Chondrocyte (in vitro differentiated cells): Measurements from ENCODE around the gene STAT5A. TPM values are rescaled to one million over a fixed set of nuclear protein-coding genes. Genes with fewer than 3 reads are reported as not detected.
A peak's percentile ranks its signal among the peaks of the same experiment; 100 is the strongest.
"Not testable (repeated sequence)": the region's sequence is repeated elsewhere in the genome, so short reads cannot be mapped to it uniquely, and the experiment has no call there.

Experiments used
- DNase-seq: peaks from one replicate; pipeline ENCODE4 v3.0.0; 2021; ENCODE audit warnings: mixed read lengths, low spot score
- H3K27ac Mint-ChIP-seq: one replicate; pipeline ENCODE4 v1.8.0; 2021; ENCODE audit warnings: mild to moderate bottlenecking, moderate library complexity, mixed read lengths; ENCODE audit not compliant: unreplicated experiment
- H3K27me3 Mint-ChIP-seq: 2 replicates; pipeline ENCODE4 v1.8.0; 2021; ENCODE audit warnings: low read depth, mixed read lengths
- H3K36me3 Mint-ChIP-seq: 2 replicates; pipeline ENCODE4 v1.8.0; 2021; ENCODE audit warnings: low read depth, mixed read lengths
- H3K4me1 Mint-ChIP-seq: 2 replicates; pipeline ENCODE4 v1.8.0; 2021; ENCODE audit warnings: low read depth, mild to moderate bottlenecking, mixed read lengths
- H3K4me3 Mint-ChIP-seq: one replicate; pipeline ENCODE4 v1.8.0; 2021; ENCODE audit warnings: mild to moderate bottlenecking, moderate library complexity, mixed read lengths; ENCODE audit not compliant: unreplicated experiment
- H3K9me3 Mint-ChIP-seq: 2 replicates; pipeline ENCODE4 v1.8.0; 2021; ENCODE audit warnings: low read depth, mixed read lengths
- CTCF ChIP-seq: fragments of 200-600 bp; sonication (generic); IDR thresholded peaks from 2 replicates; pipeline ENCODE4 v1.5.0; 2021; ENCODE audit warnings: antibody characterized with exemption, mild to moderate bottlenecking, moderate library complexity
- total RNA-seq: library from RNA; stranded (reverse); gene quantifications from 3 replicates; pipeline ENCODE4 v1.2.1, GENCODE V29; 2021

Gene STAT5A
- total RNA-seq, 1 donor from 2014 or later = 14.3 TPM

- Mint-ChIP-seq H3K27ac (peak overlapping the region; percentile 85), H3K9me3 (no peaks in the 10 kb centered on the region), H3K36me3 (no peaks in the 10 kb centered on the region), H3K4me3 (no peak overlapping the region), H3K27me3 (no peaks in the 10 kb centered on the region), H3K4me1 (peaks cover 49% of the 10 kb centered on the region)
- no peak for TF ChIP-seq CTCF
- DNase-seq = no peak
Measured at GRCh38 chr17:42252597-42253550, 35.4 kb upstream of the STAT5A start.

GRCh38 chr17:42253578-42253977, 34.7 kb upstream of the STAT5A start:
- no peak for TF ChIP-seq CTCF
- Mint-ChIP-seq H3K27me3 (no peaks in the 10 kb centered on the region), H3K9me3 (no peaks in the 10 kb centered on the region), H3K36me3 (no peaks in the 10 kb centered on the region), H3K27ac (peak overlapping the region; percentile 85), H3K4me3 (no peak overlapping the region), H3K4me1 (peaks cover 42% of the 10 kb centered on the region)
- DNase-seq = no peak

- H3K4me1 Mint-ChIP-seq = peaks cover 32% of the 10 kb centered on the region
- no peak for TF ChIP-seq CTCF
- no peaks in the 10 kb centered on the region for H3K9me3 Mint-ChIP-seq
- H3K4me3 Mint-ChIP-seq = no peak overlapping the region
- peak overlapping the region; percentile 3 for H3K27ac Mint-ChIP-seq
- H3K27me3 Mint-ChIP-seq = no peaks in the 10 kb centered on the region
- DNase-seq = no peak
- no peaks in the 10 kb centered on the region for H3K36me3 Mint-ChIP-seq
Measured at GRCh38 chr17:42255445-42255844, 32.9 kb upstream of the STAT5A start.

- Mint-ChIP-seq H3K4me3 (no peak overlapping the region), H3K36me3 (peaks cover 1% of the 10 kb centered on the region), H3K4me1 (peaks cover 9% of the 10 kb centered on the region), H3K27ac (no peak overlapping the region), H3K9me3 (no peaks in the 10 kb centered on the region), H3K27me3 (no peaks in the 10 kb centered on the region)
- no peak for TF ChIP-seq CTCF
- no peak for DNase-seq
Measured at GRCh38 chr17:42260318-42260717, 28.0 kb upstream of the STAT5A start.

GRCh38 chr17:42264366-42264765, 23.9 kb upstream of the STAT5A start:
- peaks cover 11% of the 10 kb centered on the region for H3K4me1 Mint-ChIP-seq
- DNase-seq, H3K4me3 Mint-ChIP-seq, H3K36me3 Mint-ChIP-seq, H3K27ac Mint-ChIP-seq, H3K9me3 Mint-ChIP-seq, H3K27me3 Mint-ChIP-seq: not testable (repeated sequence)
